HK-2 (cell line): ENCODE results near the gene FRRS1L.
"Not testable (repeated sequence)": the region's sequence is repeated elsewhere in the genome, so short reads cannot be mapped to it uniquely, and the experiment has no call there.

Source experiments
- DNase-seq: peaks from one replicate; pipeline ENCODE4 v3.0.0-alpha.2; 2018; ENCODE audit not compliant: unreplicated experiment

FRRS1L gene

DNA sequence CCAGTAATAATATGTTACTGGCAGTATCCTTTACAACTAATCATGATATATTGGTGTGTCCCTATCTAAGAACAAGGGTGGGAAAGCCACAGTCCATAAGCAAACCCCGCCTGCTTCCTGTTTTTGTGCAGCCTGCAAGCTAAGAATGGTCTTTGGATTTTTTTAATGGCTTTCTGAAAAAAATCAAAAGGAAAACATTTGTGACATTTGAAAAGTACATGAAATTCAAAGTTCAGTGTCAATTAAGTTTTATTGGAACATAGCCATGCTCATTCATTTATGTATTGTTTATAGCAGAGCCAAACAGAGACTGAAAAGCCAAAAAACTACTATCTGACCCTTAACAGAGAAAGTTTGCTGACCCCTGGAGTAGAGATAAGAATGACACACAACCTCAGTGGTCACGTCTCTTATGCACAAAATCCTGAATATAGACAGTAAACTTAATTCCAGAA is 34.5 kb downstream of the FRRS1L start:
- no peak for DNase-seq

GRCh38 chr9:109129470-109130197 is 37.4 kb downstream of the FRRS1L start:
- DNase-seq = no peak

DNA sequence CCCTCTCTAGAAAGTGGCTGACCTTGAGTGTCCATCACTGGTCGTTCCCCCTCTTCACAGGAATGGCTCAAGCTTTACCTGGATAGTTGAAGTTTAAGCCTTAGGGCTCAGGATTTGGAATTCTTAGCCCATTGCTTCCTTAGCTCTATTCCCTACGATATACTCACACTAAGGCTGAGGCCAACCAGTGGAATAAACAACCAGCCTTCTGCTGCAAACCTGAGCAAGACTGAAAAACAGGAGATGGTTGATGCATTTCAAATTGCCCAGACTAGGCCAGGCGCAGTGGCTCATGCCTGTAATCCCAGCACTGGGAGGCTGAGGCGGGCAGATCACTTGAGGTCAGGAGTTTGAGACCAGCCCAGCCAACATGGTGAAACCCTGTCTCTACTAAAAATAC is 40.4 kb downstream of the FRRS1L start:
- not testable (repeated sequence) for DNase-seq

GRCh38 chr9:109124121-109124520 is 42.9 kb downstream of the FRRS1L start:
- no peak for DNase-seq

- no peak for DNase-seq
These were observed 44.1 kb downstream of the FRRS1L start for GRCh38 chr9:109122726-109123621.

DNA sequence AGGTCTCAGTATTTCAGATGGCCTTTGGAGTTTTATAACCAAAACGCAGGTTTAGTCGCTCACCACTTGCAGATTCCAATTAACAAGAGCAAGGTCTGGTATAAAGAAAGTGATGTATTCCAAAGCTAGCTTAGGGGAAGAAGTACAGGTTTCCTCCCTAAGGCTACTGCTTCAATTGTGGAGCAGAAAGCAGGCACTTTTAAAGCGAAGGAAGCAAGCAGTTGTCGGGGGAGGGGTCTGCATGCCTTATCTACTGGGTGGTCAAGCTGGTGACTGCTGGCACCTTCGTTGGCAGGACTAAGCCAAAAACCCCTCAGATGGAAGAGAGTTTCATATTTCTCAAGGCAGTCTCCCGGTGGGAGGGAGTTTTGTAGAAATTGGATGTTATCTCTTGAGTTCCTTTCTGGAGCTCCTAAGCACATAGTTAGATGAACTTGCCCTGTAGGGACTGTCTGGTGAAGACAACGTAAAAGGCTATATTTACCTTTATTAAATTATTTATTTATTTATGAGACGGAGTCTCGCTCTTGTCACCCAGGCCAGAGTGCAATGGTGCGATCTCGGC is 45.7 kb downstream of the FRRS1L start:
- no peak for DNase-seq

DNA sequence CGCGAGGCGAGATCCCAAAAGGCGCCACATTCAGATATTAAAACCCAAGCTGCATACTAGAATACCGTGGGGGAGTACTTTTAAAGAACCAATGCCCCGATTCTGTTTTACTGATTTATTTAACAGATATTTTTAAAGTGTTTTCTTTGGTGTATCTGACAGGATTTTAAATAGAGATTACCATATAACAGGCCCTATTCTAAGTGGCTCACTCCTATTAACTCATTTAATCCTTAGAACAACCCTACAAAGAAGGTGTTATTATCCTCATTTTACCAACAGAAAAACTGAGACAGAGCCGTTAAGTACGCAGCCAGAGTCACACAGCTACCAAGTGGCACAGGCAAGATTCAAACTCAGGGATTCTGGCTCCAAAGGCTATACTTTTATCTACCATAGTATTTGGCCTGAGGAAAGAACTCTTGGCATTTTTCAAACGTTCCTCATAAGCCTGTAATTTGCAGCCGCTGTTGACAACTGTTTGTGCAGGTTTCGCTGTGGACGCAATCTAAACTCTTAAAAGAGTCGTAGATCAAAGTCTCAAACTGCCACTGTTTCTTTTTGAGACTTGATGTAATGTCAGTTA is 46.8 kb downstream of the FRRS1L start:
- no peak for DNase-seq

- peak; percentile 97 for DNase-seq
These were observed 47.4 kb downstream of the FRRS1L start, which contains the start of gene TMEM245 for GRCh38 chr9:109119439-109120203. TMEM245 (minus strand) TSS chr9:109119947; CDS start chr9:109119913, 34 bp downstream.

- DNase-seq = no peak
These were observed 48.1 kb downstream of the FRRS1L start for GRCh38 chr9:109118808-109119438.

- peak; percentile 57 for DNase-seq
These were observed 48.9 kb downstream of the FRRS1L start for GRCh38 chr9:109117856-109118807.

GRCh38 chr9:109115931-109116526 is 51.0 kb downstream of the FRRS1L start:
- DNase-seq = no peak

- DNase-seq = peak; percentile 35
These were observed 52.4 kb downstream of the FRRS1L start for GRCh38 chr9:109114670-109115069.

DNA sequence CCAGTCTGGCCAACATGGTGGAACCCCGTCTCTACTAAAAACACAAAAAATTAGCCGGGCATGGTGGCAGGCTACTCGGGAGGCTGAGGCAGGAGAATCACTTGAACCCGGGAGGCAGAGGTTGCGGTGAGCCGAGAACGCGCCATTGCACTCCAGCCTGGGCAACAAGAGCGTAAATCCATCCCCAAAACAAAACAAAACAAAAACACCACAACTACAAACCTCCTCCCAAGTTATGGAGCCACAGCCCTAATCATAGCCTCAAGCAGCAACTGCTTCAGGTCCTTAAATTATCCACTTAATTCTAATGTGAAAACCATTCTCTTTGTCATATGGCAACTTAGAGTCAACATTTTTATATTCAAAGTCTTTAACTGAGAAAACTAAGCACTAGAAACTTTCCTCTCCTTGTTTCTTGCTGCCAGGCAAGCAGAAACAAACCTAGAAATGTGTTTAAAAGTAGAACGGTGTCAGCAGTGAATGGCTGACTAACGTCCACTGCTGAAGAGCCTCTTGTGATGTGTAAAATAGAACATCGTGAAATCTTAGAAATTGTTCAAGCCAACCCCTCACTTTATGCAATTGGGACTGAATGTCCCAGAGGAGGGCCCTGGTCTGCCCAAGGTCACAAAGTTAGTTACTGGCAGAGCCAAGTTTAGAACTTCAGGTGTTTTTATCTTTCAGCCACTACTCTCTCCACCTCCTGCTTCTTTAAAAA is 53.0 kb downstream of the FRRS1L start:
- DNase-seq = no peak

DNA sequence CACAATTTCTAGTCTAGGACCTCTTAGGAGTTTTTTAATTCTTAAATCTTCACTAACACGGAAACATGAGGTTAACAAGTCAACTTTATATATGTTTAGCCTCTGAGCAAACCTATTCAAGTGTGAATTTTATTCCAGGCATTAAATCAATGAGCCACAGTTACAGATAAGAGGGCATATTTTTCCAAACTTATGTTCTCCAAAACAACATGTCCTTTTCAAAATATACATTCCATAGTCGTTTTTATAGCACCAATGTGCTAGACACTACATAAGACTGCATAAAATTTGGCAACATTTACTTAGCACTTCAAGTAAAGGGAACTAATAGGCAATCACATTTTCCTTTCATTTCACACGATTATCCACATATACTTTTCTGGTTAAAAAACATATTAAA is 53.8 kb downstream of the FRRS1L start:
- no peak for DNase-seq

DNA sequence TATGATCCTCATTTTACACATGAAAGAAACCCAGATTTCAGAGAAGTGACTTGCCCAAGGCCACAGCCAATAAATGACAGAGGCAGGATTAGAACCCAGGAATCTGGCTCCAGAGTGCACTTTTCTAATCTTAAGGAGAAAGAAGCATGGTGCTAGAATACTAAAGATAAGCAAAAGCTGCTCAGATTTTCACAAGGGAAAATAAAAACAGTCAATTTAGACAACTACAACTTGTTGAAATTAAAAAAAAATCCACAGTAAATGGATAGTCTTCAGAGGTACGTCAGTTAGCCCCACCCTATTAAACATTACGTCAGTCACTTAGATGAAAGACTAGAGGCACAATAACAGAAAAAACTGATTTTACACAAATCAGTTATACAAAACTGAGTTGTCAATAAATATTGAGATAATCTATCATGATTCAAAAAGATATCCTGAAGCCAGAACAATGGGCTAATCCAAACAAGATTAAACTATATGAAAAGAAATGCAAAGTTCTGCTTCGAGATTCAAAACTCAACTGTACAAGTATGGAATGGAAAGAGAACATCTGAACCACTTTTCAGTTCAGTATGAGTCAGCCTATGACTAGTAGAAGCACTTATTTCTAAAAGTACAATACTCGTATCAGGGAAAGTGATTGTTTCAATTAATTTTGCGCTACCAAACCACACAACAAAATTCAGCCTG is 56.6 kb downstream of the FRRS1L start:
- no peak for DNase-seq

DNA sequence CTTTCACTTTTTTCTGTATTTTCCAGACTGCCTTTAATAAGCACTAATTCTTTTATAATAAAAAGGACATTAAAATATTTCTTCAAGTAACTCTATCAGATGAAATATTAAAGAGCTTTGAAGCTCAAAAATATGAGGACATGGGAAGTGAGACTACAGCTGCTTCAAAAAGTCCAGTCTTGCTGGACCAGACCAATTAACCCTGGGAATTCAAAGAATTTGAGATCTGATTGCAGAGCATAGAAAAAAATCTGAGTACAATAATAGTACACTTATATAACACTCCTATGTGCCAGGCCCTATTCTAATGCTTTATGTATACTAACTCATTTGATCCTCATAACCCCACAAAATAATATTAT is 57.1 kb downstream of the FRRS1L start:
- DNase-seq = no peak

DNA sequence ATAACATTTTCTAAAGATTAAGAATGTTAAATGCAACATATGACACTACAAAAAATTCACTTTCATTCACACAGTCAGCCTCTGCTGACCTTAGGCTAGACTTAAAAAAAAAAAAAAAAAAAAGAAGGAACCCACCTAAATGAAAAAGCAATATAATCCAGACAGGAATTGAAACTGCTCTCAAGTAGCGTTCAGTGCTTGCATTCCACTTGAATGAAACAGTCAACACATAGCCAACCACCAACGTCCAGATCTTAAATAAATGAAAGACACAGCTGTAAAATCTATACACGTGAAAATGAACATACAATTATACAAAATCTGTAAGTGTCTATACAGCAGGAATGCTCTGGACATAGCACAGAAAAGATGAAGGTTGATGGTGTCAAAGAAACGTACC is 58.7 kb downstream of the FRRS1L start:
- DNase-seq = no peak
